ENCODE measurements around the gene METTL8. TPM values are rescaled to one million over a fixed set of nuclear protein-coding genes. Genes with fewer than 3 reads are reported as not detected.
A peak's percentile ranks its signal among the peaks of the same experiment; 100 is the strongest.

The METTL8 gene, protein sequence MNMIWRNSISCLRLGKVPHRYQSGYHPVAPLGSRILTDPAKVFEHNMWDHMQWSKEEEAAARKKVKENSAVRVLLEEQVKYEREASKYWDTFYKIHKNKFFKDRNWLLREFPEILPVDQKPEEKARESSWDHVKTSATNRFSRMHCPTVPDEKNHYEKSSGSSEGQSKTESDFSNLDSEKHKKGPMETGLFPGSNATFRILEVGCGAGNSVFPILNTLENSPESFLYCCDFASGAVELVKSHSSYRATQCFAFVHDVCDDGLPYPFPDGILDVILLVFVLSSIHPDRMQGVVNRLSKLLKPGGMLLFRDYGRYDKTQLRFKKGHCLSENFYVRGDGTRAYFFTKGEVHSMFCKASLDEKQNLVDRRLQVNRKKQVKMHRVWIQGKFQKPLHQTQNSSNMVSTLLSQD
- polyA plus RNA-seq (2011; rRNA removed) (44.4 and 58.3 TPM in 2 replicates), polyA plus RNA-seq (2017; fragmentation: RNase III; extraction: RNeasy Plus Mini Kit Qiagen cat#74134 plus additional on column Dnase treatment) (21.1 to 24.0 TPM (median 21.8 TPM) in 3 replicates), polyA minus RNA-seq (2011; rRNA and poly(A)+ RNA removed) (22.6 and 23.1 TPM in 2 replicates)
- 7.3 and 8.6 TPM in 2 replicates for polyA plus RNA-seq (2012; cell fraction: cytosol; rRNA removed)
- polyA plus RNA-seq (2012; cell fraction: nucleus; rRNA removed) = 4.3 and 6.3 TPM in 2 replicates

DNA sequence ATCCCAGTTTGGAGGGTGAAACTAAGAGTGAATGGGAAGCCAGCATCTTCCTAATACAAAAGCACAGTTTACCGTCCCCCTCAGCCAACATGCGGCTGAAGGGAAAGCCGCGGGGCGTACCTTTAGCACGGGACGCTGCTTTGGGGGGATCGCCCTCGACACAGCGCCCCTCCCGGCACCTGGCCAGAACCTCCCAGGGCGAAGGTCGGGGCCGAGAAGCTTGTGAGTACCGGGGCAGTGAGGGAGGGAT is at the start of gene METTL8:
METTL8 (minus strand) TSS at position 228 of the 250 bp plus-strand sequence. CDS start 41,805 bp downstream, outside the sequence.
- Histone ChIP-seq H3K4me1 (peaks cover 37% of the 10 kb centered on the region), H3K27ac (peak within 1 kb of the TSS; percentile 96), H3K4me2 (peak within 1 kb of the TSS; percentile 91), H3K9me3 (peaks cover 4% of the 10 kb centered on the region; the same call in 1 of the 3 replicates), H3K4me3 (peak within 1 kb of the TSS; percentile 57)
- CTCF ChIA-PET = interaction anchor here (1.1 to 2.3 kb wide), 3 partner anchors 24 to 504 kb away, joined by 3 to 7 read pairs (median 4); partner anchors contain the start of gene GORASP2
- POLR2A ChIA-PET = interaction anchor here (0.6 to 2.0 kb wide), 13 partner anchors 16 to 665 kb away, joined by 3 to 9 read pairs (median 4); partner anchors contain the start of genes CYBRD1, GORASP2 and TLK1
- TF ChIP-seq RAD21 (conservative IDR thresholded peaks at IDR 0.05 in 1 of 2, IDR thresholded peaks at IDR 0.05 in 1 of 2) (no peak), TP53 (CRISPR knock-in tag; IDR thresholded peaks at IDR 0.05) (no peak), HOXB13 (CRISPR knock-in tag; IDR thresholded peaks at IDR 0.05; ENCODE audit: low read depth) (no peak), HDAC2 (IDR thresholded peaks at IDR 0.05) (no peak), BHLHE40 (IDR thresholded peaks at IDR 0.05; ENCODE audit: low read depth, low read length) (no peak), HOXA7 (CRISPR knock-in tag; IDR thresholded peaks at IDR 0.05) (no peak), JUN (IDR thresholded peaks at IDR 0.05) (no peak; a peak in 1 of 5 replicates), EP300 (IDR thresholded peaks at IDR 0.05) (no peak), RCOR1 (IDR thresholded peaks at IDR 0.05; ENCODE audit: low read depth, low read length) (no peak), POLR2AphosphoS2 (conservative IDR thresholded peaks at IDR 0.05; ENCODE audit: low read length) (no peak), SMC3 (IDR thresholded peaks at IDR 0.05) (no peak), JUNB (IDR thresholded peaks at IDR 0.05) (no peak), CEBPB (IDR thresholded peaks at IDR 0.05) (no peak), ESRRA (IDR thresholded peaks at IDR 0.05; ENCODE audit: borderline replicate concordance, low read length) (no peak), TFCP2L1 (CRISPR knock-in tag; IDR thresholded peaks at IDR 0.05) (no peak), POLR2A (IDR thresholded peaks at IDR 0.05; ENCODE audit: low read length) (peak; percentile 62; the same call in 1 of the 2 replicates), CBX8 (IDR thresholded peaks at IDR 0.05) (no peak), PHF8 (IDR thresholded peaks at IDR 0.05; ENCODE audit: borderline replicate concordance, low read depth) (no peak), HEYL (CRISPR knock-in tag; IDR thresholded peaks at IDR 0.05) (no peak)
- TF ChIP-seq, protein P1, sequence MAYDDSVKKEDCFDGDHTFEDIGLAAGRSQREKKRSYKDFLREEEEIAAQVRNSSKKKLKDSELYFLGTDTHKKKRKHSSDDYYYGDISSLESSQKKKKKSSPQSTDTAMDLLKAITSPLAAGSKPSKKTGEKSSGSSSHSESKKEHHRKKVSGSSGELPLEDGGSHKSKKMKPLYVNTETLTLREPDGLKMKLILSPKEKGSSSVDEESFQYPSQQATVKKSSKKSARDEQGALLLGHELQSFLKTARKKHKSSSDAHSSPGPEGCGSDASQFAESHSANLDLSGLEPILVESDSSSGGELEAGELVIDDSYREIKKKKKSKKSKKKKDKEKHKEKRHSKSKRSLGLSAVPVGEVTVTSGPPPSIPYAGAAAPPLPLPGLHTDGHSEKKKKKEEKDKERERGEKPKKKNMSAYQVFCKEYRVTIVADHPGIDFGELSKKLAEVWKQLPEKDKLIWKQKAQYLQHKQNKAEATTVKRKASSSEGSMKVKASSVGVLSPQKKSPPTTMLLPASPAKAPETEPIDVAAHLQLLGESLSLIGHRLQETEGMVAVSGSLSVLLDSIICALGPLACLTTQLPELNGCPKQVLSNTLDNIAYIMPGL (CRISPR knock-in tag; IDR thresholded peaks at IDR 0.05; ENCODE audit: borderline replicate concordance) = no peak
- TF ChIP-seq, protein P2, sequence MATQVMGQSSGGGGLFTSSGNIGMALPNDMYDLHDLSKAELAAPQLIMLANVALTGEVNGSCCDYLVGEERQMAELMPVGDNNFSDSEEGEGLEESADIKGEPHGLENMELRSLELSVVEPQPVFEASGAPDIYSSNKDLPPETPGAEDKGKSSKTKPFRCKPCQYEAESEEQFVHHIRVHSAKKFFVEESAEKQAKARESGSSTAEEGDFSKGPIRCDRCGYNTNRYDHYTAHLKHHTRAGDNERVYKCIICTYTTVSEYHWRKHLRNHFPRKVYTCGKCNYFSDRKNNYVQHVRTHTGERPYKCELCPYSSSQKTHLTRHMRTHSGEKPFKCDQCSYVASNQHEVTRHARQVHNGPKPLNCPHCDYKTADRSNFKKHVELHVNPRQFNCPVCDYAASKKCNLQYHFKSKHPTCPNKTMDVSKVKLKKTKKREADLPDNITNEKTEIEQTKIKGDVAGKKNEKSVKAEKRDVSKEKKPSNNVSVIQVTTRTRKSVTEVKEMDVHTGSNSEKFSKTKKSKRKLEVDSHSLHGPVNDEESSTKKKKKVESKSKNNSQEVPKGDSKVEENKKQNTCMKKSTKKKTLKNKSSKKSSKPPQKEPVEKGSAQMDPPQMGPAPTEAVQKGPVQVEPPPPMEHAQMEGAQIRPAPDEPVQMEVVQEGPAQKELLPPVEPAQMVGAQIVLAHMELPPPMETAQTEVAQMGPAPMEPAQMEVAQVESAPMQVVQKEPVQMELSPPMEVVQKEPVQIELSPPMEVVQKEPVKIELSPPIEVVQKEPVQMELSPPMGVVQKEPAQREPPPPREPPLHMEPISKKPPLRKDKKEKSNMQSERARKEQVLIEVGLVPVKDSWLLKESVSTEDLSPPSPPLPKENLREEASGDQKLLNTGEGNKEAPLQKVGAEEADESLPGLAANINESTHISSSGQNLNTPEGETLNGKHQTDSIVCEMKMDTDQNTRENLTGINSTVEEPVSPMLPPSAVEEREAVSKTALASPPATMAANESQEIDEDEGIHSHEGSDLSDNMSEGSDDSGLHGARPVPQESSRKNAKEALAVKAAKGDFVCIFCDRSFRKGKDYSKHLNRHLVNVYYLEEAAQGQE (IDR thresholded peaks at IDR 0.05) = no peak
- TF ChIP-seq, protein P3, sequence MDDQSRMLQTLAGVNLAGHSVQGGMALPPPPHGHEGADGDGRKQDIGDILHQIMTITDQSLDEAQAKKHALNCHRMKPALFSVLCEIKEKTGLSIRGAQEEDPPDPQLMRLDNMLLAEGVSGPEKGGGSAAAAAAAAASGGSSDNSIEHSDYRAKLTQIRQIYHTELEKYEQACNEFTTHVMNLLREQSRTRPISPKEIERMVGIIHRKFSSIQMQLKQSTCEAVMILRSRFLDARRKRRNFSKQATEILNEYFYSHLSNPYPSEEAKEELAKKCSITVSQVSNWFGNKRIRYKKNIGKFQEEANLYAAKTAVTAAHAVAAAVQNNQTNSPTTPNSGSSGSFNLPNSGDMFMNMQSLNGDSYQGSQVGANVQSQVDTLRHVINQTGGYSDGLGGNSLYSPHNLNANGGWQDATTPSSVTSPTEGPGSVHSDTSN (IDR thresholded peaks at IDR 0.05) = peak; percentile 19; the same call in 1 of the 2 replicates
- TF ChIP-seq, protein P4, sequence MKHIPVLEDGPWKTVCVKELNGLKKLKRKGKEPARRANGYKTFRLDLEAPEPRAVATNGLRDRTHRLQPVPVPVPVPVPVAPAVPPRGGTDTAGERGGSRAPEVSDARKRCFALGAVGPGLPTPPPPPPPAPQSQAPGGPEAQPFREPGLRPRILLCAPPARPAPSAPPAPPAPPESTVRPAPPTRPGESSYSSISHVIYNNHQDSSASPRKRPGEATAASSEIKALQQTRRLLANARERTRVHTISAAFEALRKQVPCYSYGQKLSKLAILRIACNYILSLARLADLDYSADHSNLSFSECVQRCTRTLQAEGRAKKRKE (CRISPR knock-in tag; IDR thresholded peaks at IDR 0.05; ENCODE audit: low read depth) = no peak
- TF ChIP-seq, protein P5, sequence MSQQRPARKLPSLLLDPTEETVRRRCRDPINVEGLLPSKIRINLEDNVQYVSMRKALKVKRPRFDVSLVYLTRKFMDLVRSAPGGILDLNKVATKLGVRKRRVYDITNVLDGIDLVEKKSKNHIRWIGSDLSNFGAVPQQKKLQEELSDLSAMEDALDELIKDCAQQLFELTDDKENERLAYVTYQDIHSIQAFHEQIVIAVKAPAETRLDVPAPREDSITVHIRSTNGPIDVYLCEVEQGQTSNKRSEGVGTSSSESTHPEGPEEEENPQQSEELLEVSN (IDR thresholded peaks at IDR 0.05; ENCODE audit: borderline replicate concordance, low read depth) = no peak
- TF ChIP-seq, protein P6, sequence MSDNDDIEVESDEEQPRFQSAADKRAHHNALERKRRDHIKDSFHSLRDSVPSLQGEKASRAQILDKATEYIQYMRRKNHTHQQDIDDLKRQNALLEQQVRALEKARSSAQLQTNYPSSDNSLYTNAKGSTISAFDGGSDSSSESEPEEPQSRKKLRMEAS (IDR thresholded peaks at IDR 0.05) = peak; percentile 10; the same call in 1 of the 2 replicates
- TF ChIP-seq, protein P7, sequence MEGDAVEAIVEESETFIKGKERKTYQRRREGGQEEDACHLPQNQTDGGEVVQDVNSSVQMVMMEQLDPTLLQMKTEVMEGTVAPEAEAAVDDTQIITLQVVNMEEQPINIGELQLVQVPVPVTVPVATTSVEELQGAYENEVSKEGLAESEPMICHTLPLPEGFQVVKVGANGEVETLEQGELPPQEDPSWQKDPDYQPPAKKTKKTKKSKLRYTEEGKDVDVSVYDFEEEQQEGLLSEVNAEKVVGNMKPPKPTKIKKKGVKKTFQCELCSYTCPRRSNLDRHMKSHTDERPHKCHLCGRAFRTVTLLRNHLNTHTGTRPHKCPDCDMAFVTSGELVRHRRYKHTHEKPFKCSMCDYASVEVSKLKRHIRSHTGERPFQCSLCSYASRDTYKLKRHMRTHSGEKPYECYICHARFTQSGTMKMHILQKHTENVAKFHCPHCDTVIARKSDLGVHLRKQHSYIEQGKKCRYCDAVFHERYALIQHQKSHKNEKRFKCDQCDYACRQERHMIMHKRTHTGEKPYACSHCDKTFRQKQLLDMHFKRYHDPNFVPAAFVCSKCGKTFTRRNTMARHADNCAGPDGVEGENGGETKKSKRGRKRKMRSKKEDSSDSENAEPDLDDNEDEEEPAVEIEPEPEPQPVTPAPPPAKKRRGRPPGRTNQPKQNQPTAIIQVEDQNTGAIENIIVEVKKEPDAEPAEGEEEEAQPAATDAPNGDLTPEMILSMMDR (IDR thresholded peaks at IDR 0.05) = peak; percentile 48; the same call in 2 of the 3 replicates
- ATAC-seq (no peak), DNase-seq (ENCODE audit: low read depth in 1 of 2, low spot score in 1 of 2) (no peak), FAIRE-seq (no peak)
- WGBS (ENCODE audit: missing lambda C conversion rate) = under 1% methylated on average over 12 of the region's 15 CpGs

All from A549 (cell line).